ENCODE results near the gene IL37. TPM values are rescaled to one million over a fixed set of nuclear protein-coding genes. Genes with fewer than 3 reads are reported as not detected.
"Not testable (repeated sequence)": the region's sequence is repeated elsewhere in the genome, so short reads cannot be mapped to it uniquely, and the experiment has no call there.

IL37 gene
- total and polyA plus RNA-seq, 2 experiments from 2014 or later = not detected

GRCh38 chr2:112893752-112894151 lies 17.2 kb upstream of the IL37 start:
- 87% methylated on average over 2 of the region's 2 CpGs for WGBS (ENCODE audit: low lambda C conversion rate, missing lambda C conversion rate)

GRCh38 chr2:112896909-112897623 lies 13.9 kb upstream of the IL37 start:
- Histone ChIP-seq H3K4me3 (no peak overlapping the region), H3K9me2 (replicated peaks; ENCODE audit: insufficient read depth) (no peaks in the 10 kb centered on the region), H3K27me3 (no peaks in the 10 kb centered on the region), H3K4me1 (ENCODE audit: insufficient read depth) (peaks cover 17% of the 10 kb centered on the region), H2AFZ (no peak overlapping the region), H4K20me1 (ENCODE audit: insufficient read depth, poor library complexity, severe bottlenecking) (no peaks in the 10 kb centered on the region), H3K27ac (no peak overlapping the region), H3K36me3 (replicated peaks; ENCODE audit: insufficient read depth, low read depth) (no peaks in the 10 kb centered on the region), H3K9me3 (ENCODE audit: low read depth) (no peaks in the 10 kb centered on the region), H3K79me2 (no peaks in the 10 kb centered on the region), H3K4me2 (no peak overlapping the region)
- DNase-seq (ENCODE audit: low spot score) = no peak
- WGBS (ENCODE audit: low lambda C conversion rate, missing lambda C conversion rate) = 76% methylated on average over 8 of the region's 8 CpGs
- TF ChIP-seq EZH2phosphoT487 (IDR thresholded peaks at IDR 0.05; ENCODE audit: low read depth, severe bottlenecking, unreplicated experiment) (no peak), CTCF (IDR thresholded peaks at IDR 0.05; ENCODE audit: poor library complexity) (no peak), EZH2 (IDR thresholded peaks at IDR 0.05; ENCODE audit: borderline replicate concordance) (no peak)

More at GRCh38 chr2:112893752-112894151, 17.2 kb upstream of the IL37 start:
- TF ChIP-seq EZH2phosphoT487 (IDR thresholded peaks at IDR 0.05; ENCODE audit: low read depth, severe bottlenecking, unreplicated experiment) = no peak
- TF ChIP-seq EZH2 (IDR thresholded peaks at IDR 0.05; ENCODE audit: borderline replicate concordance) = no peak
- TF ChIP-seq CTCF (IDR thresholded peaks at IDR 0.05; ENCODE audit: poor library complexity) = no peak
- Histone ChIP-seq H3K9me3 (ENCODE audit: low read depth) (no peaks in the 10 kb centered on the region), H3K4me3 (no peak overlapping the region), H3K27me3 (no peaks in the 10 kb centered on the region), H3K4me2 (no peak overlapping the region), H3K27ac (no peak overlapping the region), H3K4me1 (ENCODE audit: insufficient read depth) (peaks cover 6% of the 10 kb centered on the region), H3K79me2 (no peaks in the 10 kb centered on the region), H2AFZ (no peak overlapping the region), H3K9me2 (replicated peaks; ENCODE audit: insufficient read depth) (no peaks in the 10 kb centered on the region), H3K36me3 (replicated peaks; ENCODE audit: insufficient read depth, low read depth) (no peaks in the 10 kb centered on the region), H4K20me1 (ENCODE audit: insufficient read depth, poor library complexity, severe bottlenecking) (no peaks in the 10 kb centered on the region)
- DNase-seq (ENCODE audit: low spot score) = no peak

- WGBS (ENCODE audit: low lambda C conversion rate, missing lambda C conversion rate) = 94% methylated on average over 3 of the region's 3 CpGs
- H3K79me2 ChIP-seq = no peaks in the 10 kb centered on the region
- H4K20me1 ChIP-seq (ENCODE audit: insufficient read depth, poor library complexity, severe bottlenecking) = no peaks in the 10 kb centered on the region
- no peak overlapping the region for H3K4me2 ChIP-seq
- TF ChIP-seq EZH2phosphoT487 (IDR thresholded peaks at IDR 0.05; ENCODE audit: low read depth, severe bottlenecking, unreplicated experiment) (no peak), CTCF (IDR thresholded peaks at IDR 0.05; ENCODE audit: poor library complexity) (no peak), EZH2 (IDR thresholded peaks at IDR 0.05; ENCODE audit: borderline replicate concordance) (no peak)
- no peak overlapping the region for H2AFZ ChIP-seq
- peaks cover 17% of the 10 kb centered on the region for H3K4me1 ChIP-seq (ENCODE audit: insufficient read depth)
- no peak overlapping the region for H3K4me3 ChIP-seq
- no peak for DNase-seq (ENCODE audit: low spot score)
- H3K9me3 ChIP-seq (ENCODE audit: low read depth) = no peaks in the 10 kb centered on the region
- no peak overlapping the region for H3K27ac ChIP-seq
- H3K27me3 ChIP-seq = no peaks in the 10 kb centered on the region
- no peaks in the 10 kb centered on the region for H3K9me2 ChIP-seq (replicated peaks; ENCODE audit: insufficient read depth)
- H3K36me3 ChIP-seq (replicated peaks; ENCODE audit: insufficient read depth, low read depth) = no peaks in the 10 kb centered on the region
Measured at GRCh38 chr2:112897624-112897978, 13.4 kb upstream of the IL37 start.

- not testable (repeated sequence) for H3K4me2 ChIP-seq; H3K9me2 ChIP-seq (replicated peaks; ENCODE audit: insufficient read depth); H3K27me3 ChIP-seq; DNase-seq (ENCODE audit: low spot score); H4K20me1 ChIP-seq (ENCODE audit: insufficient read depth, poor library complexity, severe bottlenecking); H3K4me3 ChIP-seq; H3K79me2 ChIP-seq; H3K36me3 ChIP-seq (replicated peaks; ENCODE audit: insufficient read depth, low read depth); H2AFZ ChIP-seq; H3K9me3 ChIP-seq (ENCODE audit: low read depth)
- H3K4me1 ChIP-seq (ENCODE audit: insufficient read depth) = peaks cover 17% of the 10 kb centered on the region
- WGBS (ENCODE audit: low lambda C conversion rate, missing lambda C conversion rate) = 22% methylated on average over 3 of the region's 3 CpGs
- peak overlapping the region; percentile 63 for H3K27ac ChIP-seq
Measured at GRCh38 chr2:112901431-112902065, 9.4 kb upstream of the IL37 start.
